OCI-LY3 (cell line): ENCODE data around the gene MAP2K4.

ENCODE experiments used
- H2AFZ ChIP-seq: fragments of 200-600, 300-600 bp; shearing (Covaris generic); 2 replicates; pipeline ENCODE4 v1.6.0; 2014; ENCODE audit warnings: antibody characterized with exemption, low read depth, low read length
- H3K27ac ChIP-seq: fragments of 200-600, 300-600 bp; sonication (generic); 2 replicates; pipeline ENCODE4 v1.5.1; 2014; ENCODE audit warnings: mild to moderate bottlenecking, low read length, moderate library complexity, mixed read lengths
- H3K27me3 ChIP-seq: fragments of 200-600, 300-600 bp; sonication (generic); 2 replicates; pipeline ENCODE4 v1.6.1; 2014; ENCODE audit warnings: low read depth, low read length, mixed read lengths
- H3K36me3 ChIP-seq: fragments of 200-600, 300-600 bp; sonication (generic); replicated peaks from 2 replicates; pipeline ENCODE3; 2014; ENCODE audit warnings: low read depth, low read length, mixed read lengths
- H3K4me1 ChIP-seq: fragments of 300-600, 200-600 bp; sonication (generic); 2 replicates; pipeline ENCODE4 v1.6.1; 2014; ENCODE audit warnings: low read length, mixed read lengths
- H3K4me2 ChIP-seq: fragments of 200-600, 300-600 bp; sonication (generic); 2 replicates; pipeline ENCODE4 v1.6.1; 2014; ENCODE audit warnings: low read length, mixed read lengths
- H3K4me3 ChIP-seq: fragments of 300-600, 200-600 bp; sonication (generic); 2 replicates; pipeline ENCODE4 v1.5.1; 2014; ENCODE audit warnings: antibody characterized with exemption, mild to moderate bottlenecking, low read length, moderate library complexity
- H3K79me2 ChIP-seq: fragments of 300-600, 200-600 bp; shearing (Covaris generic); 2 replicates; pipeline ENCODE4 v1.6.1; 2014; ENCODE audit warnings: mild to moderate bottlenecking, low read length, mixed read lengths
- H3K9ac ChIP-seq: fragments of 300-600, 200-600 bp; shearing (Covaris generic); 2 replicates; pipeline ENCODE4 v1.6.0; 2014; ENCODE audit warnings: mild to moderate bottlenecking, low read length, moderate library complexity
- H3K9me3 ChIP-seq: fragments of 200-600, 300-600 bp; shearing (Covaris generic); 2 replicates; pipeline ENCODE4 v1.6.1; 2014; ENCODE audit warnings: low read length, mixed read lengths; ENCODE audit not compliant: insufficient read depth
- H4K20me1 ChIP-seq: fragments of 200-600, 300-600 bp; sonication (generic); 2 replicates; pipeline ENCODE4 v1.6.1; 2016; ENCODE audit warnings: low read length, mixed read lengths; ENCODE audit not compliant: insufficient read depth
- EZH2phosphoT487 ChIP-seq: fragments of 200-600 bp; shearing (Covaris generic); IDR thresholded peaks from 2 replicates; pipeline ENCODE4 v1.6.1; 2018; ENCODE audit warnings: antibody characterized with exemption, mixed run types, low read depth
- TF ChIP-seq, protein P1 (sequence below): fragments of 200-600, 300-600 bp; sonication (generic); IDR thresholded peaks from 2 replicates; pipeline ENCODE4 v1.5.1; 2014; ENCODE audit warnings: antibody characterized with exemption, low read length, low read depth

Gene MAP2K4

DNA sequence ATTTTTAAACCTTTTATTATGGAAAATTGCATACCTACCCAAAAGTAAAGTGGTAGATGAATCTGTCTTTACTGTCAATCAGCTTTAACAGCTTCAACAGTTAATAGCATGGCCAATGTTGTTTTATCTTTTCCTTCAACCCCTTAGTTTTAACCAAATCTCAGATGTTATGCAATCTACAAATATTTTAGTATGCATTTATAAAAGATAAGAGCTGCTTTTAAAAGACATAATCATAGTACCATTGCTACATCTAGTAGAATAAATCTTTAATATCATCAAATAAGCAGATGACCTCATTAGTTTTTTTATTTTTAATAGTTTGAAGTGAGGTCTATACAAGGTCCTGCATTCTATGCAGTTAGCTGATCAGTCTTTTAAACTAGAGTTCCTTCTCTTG is 37.9 kb downstream of the MAP2K4 start:
- Histone ChIP-seq H3K79me2 (peaks cover 2% of the 10 kb centered on the region), H3K4me3 (no peak overlapping the region), H3K9ac (no peak overlapping the region), H2AFZ (no peak overlapping the region), H3K4me1 (no peaks in the 10 kb centered on the region), H3K36me3 (no peaks in the 10 kb centered on the region), H4K20me1 (peaks cover 2% of the 10 kb centered on the region; the same call in 1 of the 2 replicates), H3K4me2 (no peak overlapping the region), H3K27ac (no peak overlapping the region), H3K9me3 (no peaks in the 10 kb centered on the region), H3K27me3 (no peaks in the 10 kb centered on the region)
- no peak for TF ChIP-seq EZH2phosphoT487
- TF ChIP-seq, protein P1, sequence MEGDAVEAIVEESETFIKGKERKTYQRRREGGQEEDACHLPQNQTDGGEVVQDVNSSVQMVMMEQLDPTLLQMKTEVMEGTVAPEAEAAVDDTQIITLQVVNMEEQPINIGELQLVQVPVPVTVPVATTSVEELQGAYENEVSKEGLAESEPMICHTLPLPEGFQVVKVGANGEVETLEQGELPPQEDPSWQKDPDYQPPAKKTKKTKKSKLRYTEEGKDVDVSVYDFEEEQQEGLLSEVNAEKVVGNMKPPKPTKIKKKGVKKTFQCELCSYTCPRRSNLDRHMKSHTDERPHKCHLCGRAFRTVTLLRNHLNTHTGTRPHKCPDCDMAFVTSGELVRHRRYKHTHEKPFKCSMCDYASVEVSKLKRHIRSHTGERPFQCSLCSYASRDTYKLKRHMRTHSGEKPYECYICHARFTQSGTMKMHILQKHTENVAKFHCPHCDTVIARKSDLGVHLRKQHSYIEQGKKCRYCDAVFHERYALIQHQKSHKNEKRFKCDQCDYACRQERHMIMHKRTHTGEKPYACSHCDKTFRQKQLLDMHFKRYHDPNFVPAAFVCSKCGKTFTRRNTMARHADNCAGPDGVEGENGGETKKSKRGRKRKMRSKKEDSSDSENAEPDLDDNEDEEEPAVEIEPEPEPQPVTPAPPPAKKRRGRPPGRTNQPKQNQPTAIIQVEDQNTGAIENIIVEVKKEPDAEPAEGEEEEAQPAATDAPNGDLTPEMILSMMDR = no peak

DNA sequence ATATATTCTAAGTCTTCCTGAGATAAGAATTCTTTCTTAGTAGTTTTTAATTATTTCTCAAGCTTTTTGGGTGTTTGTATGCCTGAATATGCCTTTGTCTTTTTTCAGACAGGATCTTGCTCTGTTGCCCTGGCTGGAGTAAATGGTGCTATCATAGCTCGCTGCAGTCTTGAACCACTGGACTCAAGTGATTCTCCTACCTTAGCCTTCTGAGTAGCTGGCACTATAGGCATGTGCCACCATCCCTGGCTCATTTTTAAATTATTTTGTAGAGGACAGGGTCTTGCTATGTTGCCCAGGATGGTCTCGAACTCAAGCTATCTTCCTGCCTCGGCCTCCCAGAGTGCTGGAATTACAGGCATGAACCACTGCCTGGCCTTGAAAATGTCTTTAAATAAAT is 41.6 kb downstream of the MAP2K4 start:
- H3K79me2 ChIP-seq = no peaks in the 10 kb centered on the region
- no peak overlapping the region for H3K4me3 ChIP-seq
- no peaks in the 10 kb centered on the region for H3K9me3 ChIP-seq
- peaks cover 2% of the 10 kb centered on the region for H3K36me3 ChIP-seq
- H4K20me1 ChIP-seq = no peaks in the 10 kb centered on the region; the same call in 1 of the 2 replicates
- H3K27ac ChIP-seq = no peak overlapping the region
- no peak overlapping the region for H3K9ac ChIP-seq
- TF ChIP-seq EZH2phosphoT487 = no peak
- TF ChIP-seq, protein P1 = no peak
- no peak overlapping the region for H3K4me2 ChIP-seq
- H3K4me1 ChIP-seq = no peaks in the 10 kb centered on the region
- H2AFZ ChIP-seq = no peak overlapping the region
- H3K27me3 ChIP-seq = no peaks in the 10 kb centered on the region

DNA sequence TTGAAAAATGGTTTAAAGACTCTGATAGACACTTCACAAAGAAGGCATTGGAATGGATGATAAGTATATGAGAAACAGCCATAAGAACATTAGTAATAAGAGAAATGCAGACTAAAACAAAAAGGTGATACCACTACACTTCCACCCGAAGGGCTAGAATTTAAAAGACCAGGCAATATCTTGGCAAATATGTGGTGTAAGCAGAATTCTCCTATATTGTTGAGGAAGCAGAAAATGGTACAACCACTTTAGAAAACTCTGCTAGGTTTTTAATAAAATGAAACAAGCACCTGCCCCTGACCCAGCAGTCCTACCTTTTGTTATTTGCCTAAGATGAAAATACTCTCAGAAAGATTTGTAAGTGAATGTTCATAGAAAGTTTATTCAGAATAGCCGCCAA is 43.7 kb downstream of the MAP2K4 start:
- Histone ChIP-seq H3K36me3 (peaks cover 2% of the 10 kb centered on the region), H2AFZ (no peak overlapping the region), H4K20me1 (no peaks in the 10 kb centered on the region; the same call in 1 of the 2 replicates), H3K27me3 (no peaks in the 10 kb centered on the region), H3K27ac (no peak overlapping the region), H3K9ac (no peak overlapping the region), H3K4me3 (no peak overlapping the region), H3K4me2 (no peak overlapping the region), H3K4me1 (no peaks in the 10 kb centered on the region), H3K79me2 (no peaks in the 10 kb centered on the region), H3K9me3 (no peaks in the 10 kb centered on the region)
- TF ChIP-seq, protein P1 = no peak
- no peak for TF ChIP-seq EZH2phosphoT487

DNA sequence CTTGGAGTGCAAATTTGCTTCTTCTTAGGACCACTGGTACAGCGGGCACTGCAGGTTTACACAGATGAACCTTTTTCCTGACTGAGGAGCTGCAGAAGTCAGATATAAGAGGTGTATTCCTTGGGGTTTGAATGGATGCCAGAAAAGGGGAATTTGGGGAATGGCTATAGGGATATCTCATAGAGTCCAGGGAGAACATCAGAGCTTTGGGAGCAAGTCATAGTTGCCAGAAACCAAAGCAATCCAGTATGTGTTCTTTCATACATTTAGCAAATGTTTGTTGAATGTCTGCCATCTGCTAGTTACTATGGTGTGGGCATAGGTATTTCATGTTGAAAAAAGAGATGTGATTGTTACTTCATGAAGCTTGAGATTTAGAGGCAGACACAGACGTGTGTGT is 46.8 kb downstream of the MAP2K4 start:
- H3K4me1 ChIP-seq = no peaks in the 10 kb centered on the region
- no peaks in the 10 kb centered on the region for H4K20me1 ChIP-seq
- H2AFZ ChIP-seq = no peak overlapping the region
- no peaks in the 10 kb centered on the region for H3K27me3 ChIP-seq
- no peak overlapping the region for H3K4me2 ChIP-seq
- H3K79me2 ChIP-seq = no peaks in the 10 kb centered on the region
- no peaks in the 10 kb centered on the region for H3K9me3 ChIP-seq
- TF ChIP-seq, protein P1 = no peak
- no peak for TF ChIP-seq EZH2phosphoT487
- H3K9ac ChIP-seq = no peak overlapping the region
- peaks cover 2% of the 10 kb centered on the region for H3K36me3 ChIP-seq
- H3K27ac ChIP-seq = no peak overlapping the region
- no peak overlapping the region for H3K4me3 ChIP-seq
